Gastrocnemius medialis (tissue), 4 donors: ENCODE results near the gene SMARCC1. TPM values are rescaled to one million over a fixed set of nuclear protein-coding genes. Genes with fewer than 3 reads are reported as not detected.

Experiments used
- ATAC-seq, 2 donors: fragments of 150-250 bp; one replicate each; pipeline ENCODE4 v1.9.1; 2016
- DNase-seq, 2 donors: peaks; one replicate each; pipeline ENCODE4 v3.0.0-alpha.2; 2019
- H3K27ac ChIP-seq, 4 donors: fragments of 200-600 bp; sonication (generic); 1 replicate in 1 of 4; 2 replicates in 3 of 4; pipeline ENCODE4 v1.5.1; 2016 to 2018; ENCODE audit warnings: mild to moderate bottlenecking in 2 of 4, moderate library complexity in 1 of 4
- H3K27me3 ChIP-seq, 3 donors: fragments of 200-600 bp; sonication (generic) in 2 of 3; 1 replicate in 1 of 3; 2 replicates in 2 of 3; pipeline versions ENCODE4 v1.5.1 to v1.6.0; 2016 to 2019; ENCODE audit warnings: mild to moderate bottlenecking in 1 of 3, moderate library complexity in 1 of 3
- H3K36me3 ChIP-seq, 2 donors: fragments of 200-600 bp; sonication (generic) in 1 of 2; one replicate each; pipeline ENCODE4 v1.5.1; 2017 to 2018
- H3K4me1 ChIP-seq, 2 donors: fragments of 200-600 bp; sonication (generic) in 1 of 2; one replicate each; pipeline ENCODE4 v1.5.1; 2016 to 2017; ENCODE audit warnings: mild to moderate bottlenecking in 2 of 2
- H3K4me3 ChIP-seq, 4 donors: fragments of 200-600 bp; sonication (generic) in 3 of 4; 1 replicate in 1 of 4; 2 replicates in 3 of 4; pipeline ENCODE4 v1.5.1; 2016 to 2019; ENCODE audit warnings: mild to moderate bottlenecking in 2 of 4
- H3K9me3 ChIP-seq, 3 donors: fragments of 200-600 bp; sonication (generic) in 2 of 3; 1 replicate in 1 of 3; 2 replicates in 2 of 3; pipeline ENCODE4 v1.5.1; 2016 to 2019
- CTCF ChIP-seq, 5 experiments: fragments of 450-650 bp in 3 of 5; fragments of 200-600 bp in 2 of 5; sonication (generic) in 2 of 5; IDR thresholded peaks in 4 of 5; conservative IDR thresholded peaks in 1 of 5; 1 replicate in 4 of 5; 2 replicates in 1 of 5; pipeline ENCODE4 v1.5.1; 2016 to 2019; ENCODE audit warnings: antibody characterized with exemption in 5 of 5, mild to moderate bottlenecking in 3 of 5, moderate library complexity in 3 of 5
- POLR2A ChIP-seq, 2 donors: fragments of 450-650 bp; IDR thresholded peaks; one replicate each; pipeline ENCODE4 v1.6.1; 2017; ENCODE audit warnings: antibody characterized with exemption in 2 of 2, mild to moderate bottlenecking in 2 of 2, moderate library complexity in 2 of 2
- in situ Hi-C, 4 donors: fragments of 200-750 bp; cut with MboI; loops; one replicate each; pipeline versions ENCODE4 v1.15.0 to v1.8.0; 2017; ENCODE audit warnings: low sequenced_read_pairs in 4 of 4
- intact Hi-C: fragments of 100-400 bp; cut with DNase I; formaldehyde crosslinking; loops from one replicate; pipeline ENCODE4 v1.15.1; 2023; ENCODE audit warnings: low total_unique reads
- total RNA-seq, 4 donors: library from RNA; depleted of rRNA; stranded (reverse); fragments of >200 nt; gene quantifications; one replicate each; pipeline versions ENCODE4 v1.1.0 to v1.2.3, GENCODE V29; 2016

SMARCC1 gene
- total RNA-seq, 4 donors from 2014 or later = 24.5 to 32.1 (median 28.1) TPM

GRCh38 chr3:47817609-47818008 lies 35.9 kb upstream of the SMARCC1 start:
- H3K4me1 ChIP-seq = no peaks in the 10 kb centered on the region
- TF ChIP-seq POLR2A (IDR thresholded peaks at IDR 0.05) (no peak), CTCF (IDR thresholded peaks at IDR 0.05 in 4 of 5, conservative IDR thresholded peaks at IDR 0.05 in 1 of 5) (no peak)
- in situ Hi-C loops (no loop called here), intact Hi-C loops (no loop called here)
- no peaks in the 10 kb centered on the region for H3K9me3 ChIP-seq
- DNase-seq (no peak), ATAC-seq (no peak)
- no peaks in the 10 kb centered on the region for H3K27me3 ChIP-seq
- no peak overlapping the region for H3K4me3 ChIP-seq
- no peak overlapping the region for H3K27ac ChIP-seq
- H3K36me3 ChIP-seq = peaks cover 0 to 40% of the 10 kb centered on the region in 2 donors

DNA sequence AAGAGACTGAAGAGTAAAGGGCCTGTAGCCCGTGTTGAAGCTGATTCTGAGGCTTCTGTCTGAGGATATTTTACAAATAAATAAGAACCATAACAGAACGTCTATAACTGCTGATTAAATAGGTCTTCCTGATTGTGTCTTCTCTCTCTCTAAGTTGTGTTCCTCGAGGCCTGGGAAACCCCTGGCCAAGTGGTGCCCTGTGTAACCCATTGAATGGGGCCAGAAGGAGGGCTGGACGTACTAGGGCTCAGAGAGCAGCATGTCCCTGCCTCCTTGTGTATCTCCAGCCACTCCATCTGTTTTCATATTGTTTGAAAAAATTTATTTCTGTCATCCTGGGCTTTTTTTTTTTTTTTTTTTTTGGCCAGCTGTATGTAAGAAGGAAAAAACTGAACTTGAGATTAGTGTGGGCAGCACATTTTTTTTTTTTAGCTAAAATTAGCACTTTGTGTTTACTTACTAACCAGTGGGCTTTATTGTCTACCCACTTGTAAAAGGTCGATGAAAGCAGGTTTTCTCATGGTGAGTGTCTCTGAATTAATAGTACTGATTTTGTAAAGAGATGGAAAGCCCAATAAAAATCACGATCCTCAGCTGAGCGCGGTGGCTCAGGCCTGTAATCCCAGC lies 32.0 kb upstream of the SMARCC1 start:
- intact Hi-C loops (no loop called here), in situ Hi-C loops (no loop called here)
- Histone ChIP-seq H3K27ac (no peak overlapping the region), H3K4me3 (no peak overlapping the region), H3K9me3 (no peaks in the 10 kb centered on the region), H3K27me3 (no peaks in the 10 kb centered on the region), H3K36me3 (peaks cover 0 to 52% of the 10 kb centered on the region in 2 donors), H3K4me1 (no peaks in the 10 kb centered on the region)
- ATAC-seq (no peak), DNase-seq (no peak)
- no peak for TF ChIP-seq POLR2A (IDR thresholded peaks at IDR 0.05)
- no peak for TF ChIP-seq CTCF (IDR thresholded peaks at IDR 0.05 in 4 of 5, conservative IDR thresholded peaks at IDR 0.05 in 1 of 5)

GRCh38 chr3:47804577-47804976 lies 22.9 kb upstream of the SMARCC1 start:
- peak overlapping the region in 1 of 4 donors; percentile 86 for H3K27ac ChIP-seq
- in situ Hi-C loops (no loop called here), intact Hi-C loops (loop anchor here (5.0 kb wide), 1 partner anchor 292 kb away; the partner anchor contains the start of gene ELP6)
- no peaks in the 10 kb centered on the region for H3K9me3 ChIP-seq
- H3K27me3 ChIP-seq = no peaks in the 10 kb centered on the region
- DNase-seq (no peak), ATAC-seq (no peak)
- no peak overlapping the region for H3K4me3 ChIP-seq
- peaks cover 7 to 14% of the 10 kb centered on the region in 2 donors for H3K4me1 ChIP-seq
- peaks cover 0 to 31% of the 10 kb centered on the region in 2 donors for H3K36me3 ChIP-seq
- TF ChIP-seq POLR2A (IDR thresholded peaks at IDR 0.05) (no peak), CTCF (IDR thresholded peaks at IDR 0.05 in 4 of 5, conservative IDR thresholded peaks at IDR 0.05 in 1 of 5) (no peak)

GRCh38 chr3:47803480-47804025 lies 21.9 kb upstream of the SMARCC1 start:
- Histone ChIP-seq H3K9me3 (no peaks in the 10 kb centered on the region), H3K27ac (peak overlapping the region; percentile 86 to 96 (median 94)), H3K4me3 (peak overlapping the region; percentile 79 to 94 (median 86)), H3K27me3 (no peaks in the 10 kb centered on the region), H3K36me3 (peaks cover 0 to 29% of the 10 kb centered on the region in 2 donors), H3K4me1 (peaks cover 7 to 14% of the 10 kb centered on the region in 2 donors)
- in situ Hi-C loops = no loop called here
- intact Hi-C loops = loop anchor here (1.0 to 5.0 kb wide), 2 partner anchors 22 to 291 kb away; partner anchors contain the start of genes ELP6 and SMARCC1
- DNase-seq = no peak
- TF ChIP-seq CTCF (IDR thresholded peaks at IDR 0.05 in 4 of 5, conservative IDR thresholded peaks at IDR 0.05 in 1 of 5) (no peak), POLR2A (IDR thresholded peaks at IDR 0.05) (no peak)
- no peak for ATAC-seq
